GM13977 (cell line): Measurements from ENCODE around the gene SLC15A1.

Experiments
- DNase-seq: peaks from one replicate; pipeline ENCODE4 v3.0.0; 2012; ENCODE audit warnings: low spot score
- in situ Hi-C: fragments of 300-500 bp; cut with MboI; formaldehyde crosslinking; loops from one replicate; pipeline ENCODE4 v1.12.0; 2022; ENCODE audit warnings: low sequenced_read_pairs, low pct_unique_long_range_greater_than_20kb, mixed read lengths, inconsistent platforms; ENCODE audit not compliant: unreplicated experiment
- TF ChIP-seq, protein P1 (sequence below): IDR thresholded peaks from 2 replicates; pipeline ENCODE4 v1.5.1; 2012; ENCODE audit warnings: mild to moderate bottlenecking, control low read depth; ENCODE audit not compliant: insufficient read depth; ENCODE audit errors: extremely low read depth, missing control alignments

SLC15A1 gene, protein sequence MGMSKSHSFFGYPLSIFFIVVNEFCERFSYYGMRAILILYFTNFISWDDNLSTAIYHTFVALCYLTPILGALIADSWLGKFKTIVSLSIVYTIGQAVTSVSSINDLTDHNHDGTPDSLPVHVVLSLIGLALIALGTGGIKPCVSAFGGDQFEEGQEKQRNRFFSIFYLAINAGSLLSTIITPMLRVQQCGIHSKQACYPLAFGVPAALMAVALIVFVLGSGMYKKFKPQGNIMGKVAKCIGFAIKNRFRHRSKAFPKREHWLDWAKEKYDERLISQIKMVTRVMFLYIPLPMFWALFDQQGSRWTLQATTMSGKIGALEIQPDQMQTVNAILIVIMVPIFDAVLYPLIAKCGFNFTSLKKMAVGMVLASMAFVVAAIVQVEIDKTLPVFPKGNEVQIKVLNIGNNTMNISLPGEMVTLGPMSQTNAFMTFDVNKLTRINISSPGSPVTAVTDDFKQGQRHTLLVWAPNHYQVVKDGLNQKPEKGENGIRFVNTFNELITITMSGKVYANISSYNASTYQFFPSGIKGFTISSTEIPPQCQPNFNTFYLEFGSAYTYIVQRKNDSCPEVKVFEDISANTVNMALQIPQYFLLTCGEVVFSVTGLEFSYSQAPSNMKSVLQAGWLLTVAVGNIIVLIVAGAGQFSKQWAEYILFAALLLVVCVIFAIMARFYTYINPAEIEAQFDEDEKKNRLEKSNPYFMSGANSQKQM

DNA sequence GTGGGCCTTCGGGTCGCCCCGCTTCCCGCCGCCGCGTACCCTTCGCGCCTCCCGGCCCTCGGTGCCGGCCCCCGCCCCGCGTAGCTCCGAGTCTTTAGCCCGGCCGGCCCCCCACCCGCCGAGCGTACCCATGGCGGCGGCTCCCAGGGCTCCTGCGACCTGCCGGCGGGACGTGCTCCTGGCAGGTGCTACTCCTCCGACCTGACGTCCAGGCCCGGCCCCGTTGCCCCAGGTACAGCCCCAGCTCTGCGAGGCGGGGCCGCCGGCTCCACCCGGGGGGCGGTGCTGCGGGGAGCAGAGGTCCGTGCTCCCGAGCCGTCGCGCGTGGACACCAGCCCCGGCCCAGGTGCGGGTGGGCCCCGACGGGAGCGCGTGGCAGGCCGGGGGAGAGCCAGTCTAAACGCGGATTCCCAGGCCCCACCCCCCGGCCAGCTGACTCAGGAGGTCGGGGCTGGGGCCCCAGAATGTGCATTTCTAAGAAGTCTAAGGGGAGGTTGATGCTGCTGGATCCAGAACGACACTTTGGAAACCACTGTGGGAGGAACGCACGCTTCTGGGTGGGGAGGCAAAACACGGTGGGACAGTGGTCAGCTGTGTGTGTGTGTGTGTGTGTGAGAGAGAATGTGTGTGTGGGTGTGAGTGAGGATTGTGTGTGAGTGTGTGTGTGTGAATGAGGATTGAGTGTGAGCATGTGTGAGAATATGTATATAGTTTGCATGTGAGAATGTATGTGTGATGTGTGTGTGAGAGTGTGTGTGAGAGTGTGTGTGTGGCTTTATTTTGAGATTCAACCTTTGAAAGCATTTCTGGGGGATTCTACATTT is at the start of gene SLC15A1:
TSS of gene SLC15A1 (minus strand) at position 206 of the 824 bp plus-strand sequence. CDS start at position 132, 74 bp downstream.
- TF ChIP-seq, protein P1, sequence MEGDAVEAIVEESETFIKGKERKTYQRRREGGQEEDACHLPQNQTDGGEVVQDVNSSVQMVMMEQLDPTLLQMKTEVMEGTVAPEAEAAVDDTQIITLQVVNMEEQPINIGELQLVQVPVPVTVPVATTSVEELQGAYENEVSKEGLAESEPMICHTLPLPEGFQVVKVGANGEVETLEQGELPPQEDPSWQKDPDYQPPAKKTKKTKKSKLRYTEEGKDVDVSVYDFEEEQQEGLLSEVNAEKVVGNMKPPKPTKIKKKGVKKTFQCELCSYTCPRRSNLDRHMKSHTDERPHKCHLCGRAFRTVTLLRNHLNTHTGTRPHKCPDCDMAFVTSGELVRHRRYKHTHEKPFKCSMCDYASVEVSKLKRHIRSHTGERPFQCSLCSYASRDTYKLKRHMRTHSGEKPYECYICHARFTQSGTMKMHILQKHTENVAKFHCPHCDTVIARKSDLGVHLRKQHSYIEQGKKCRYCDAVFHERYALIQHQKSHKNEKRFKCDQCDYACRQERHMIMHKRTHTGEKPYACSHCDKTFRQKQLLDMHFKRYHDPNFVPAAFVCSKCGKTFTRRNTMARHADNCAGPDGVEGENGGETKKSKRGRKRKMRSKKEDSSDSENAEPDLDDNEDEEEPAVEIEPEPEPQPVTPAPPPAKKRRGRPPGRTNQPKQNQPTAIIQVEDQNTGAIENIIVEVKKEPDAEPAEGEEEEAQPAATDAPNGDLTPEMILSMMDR, result no peak
- in situ Hi-C loops, result no loop called here
- DNase-seq, result no peak

DNA sequence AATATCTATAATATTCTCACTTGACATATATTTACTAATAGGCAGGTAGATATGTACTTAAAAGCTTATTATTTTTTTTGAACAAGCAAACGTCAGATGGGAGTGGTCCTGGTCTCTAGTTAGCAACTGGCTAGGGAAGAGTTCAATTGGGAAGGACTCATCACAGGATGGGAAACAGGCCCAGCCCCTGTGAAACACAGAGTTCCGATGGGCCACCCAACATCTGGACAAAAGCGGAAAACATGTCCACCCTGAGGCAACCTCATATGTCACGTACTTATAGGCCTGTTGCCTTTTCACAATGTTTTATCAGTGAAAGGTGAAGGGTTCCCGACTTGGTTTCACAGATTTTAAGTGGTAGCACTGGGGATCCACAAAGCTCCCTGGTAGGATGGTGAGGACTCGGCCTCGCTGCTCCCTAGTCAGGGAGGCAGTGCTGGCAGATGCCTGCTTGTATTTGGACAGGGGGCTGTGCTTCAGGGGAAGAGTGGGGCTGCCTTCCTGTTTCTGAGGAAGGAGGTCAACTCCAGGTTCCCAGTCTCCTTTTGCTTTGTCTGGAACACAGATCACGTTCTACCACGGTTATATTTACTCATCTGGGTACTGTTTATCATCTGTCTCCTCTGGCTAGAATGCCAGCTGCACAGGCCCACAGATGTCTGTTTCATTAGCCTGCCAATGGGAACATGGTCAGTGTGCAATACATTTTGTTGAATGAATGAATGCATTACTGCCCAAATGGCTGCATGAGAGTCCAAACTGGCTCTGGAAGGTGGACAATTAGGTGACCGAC is 49.4 kb upstream of the SLC15A1 start:
- no peak for DNase-seq
- TF ChIP-seq, protein P1, result no peak
- in situ Hi-C loops, result no loop called here

DNA sequence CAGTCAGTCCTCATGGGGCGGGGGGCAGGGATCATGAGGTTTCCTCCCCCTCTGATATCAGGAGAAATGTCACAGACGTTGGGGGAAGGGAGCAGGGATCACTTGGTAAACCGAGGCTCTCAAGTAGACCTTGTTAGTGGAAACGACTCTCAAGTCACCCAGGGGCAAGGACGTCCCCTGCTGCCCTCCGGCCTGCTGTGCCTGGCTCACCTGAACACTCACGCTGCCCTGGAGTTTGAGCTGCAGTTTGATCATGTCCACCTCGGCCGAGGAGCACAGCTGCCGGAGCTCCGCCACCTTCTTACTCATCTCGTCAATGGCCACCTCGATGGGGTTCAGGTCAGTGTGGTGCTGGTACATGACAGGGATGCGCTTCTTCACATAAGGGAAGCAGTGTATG is 47.6 kb upstream of the SLC15A1 start:
- in situ Hi-C loops, result no loop called here
- DNase-seq, result no peak
- TF ChIP-seq, protein P1, result no peak

DNA sequence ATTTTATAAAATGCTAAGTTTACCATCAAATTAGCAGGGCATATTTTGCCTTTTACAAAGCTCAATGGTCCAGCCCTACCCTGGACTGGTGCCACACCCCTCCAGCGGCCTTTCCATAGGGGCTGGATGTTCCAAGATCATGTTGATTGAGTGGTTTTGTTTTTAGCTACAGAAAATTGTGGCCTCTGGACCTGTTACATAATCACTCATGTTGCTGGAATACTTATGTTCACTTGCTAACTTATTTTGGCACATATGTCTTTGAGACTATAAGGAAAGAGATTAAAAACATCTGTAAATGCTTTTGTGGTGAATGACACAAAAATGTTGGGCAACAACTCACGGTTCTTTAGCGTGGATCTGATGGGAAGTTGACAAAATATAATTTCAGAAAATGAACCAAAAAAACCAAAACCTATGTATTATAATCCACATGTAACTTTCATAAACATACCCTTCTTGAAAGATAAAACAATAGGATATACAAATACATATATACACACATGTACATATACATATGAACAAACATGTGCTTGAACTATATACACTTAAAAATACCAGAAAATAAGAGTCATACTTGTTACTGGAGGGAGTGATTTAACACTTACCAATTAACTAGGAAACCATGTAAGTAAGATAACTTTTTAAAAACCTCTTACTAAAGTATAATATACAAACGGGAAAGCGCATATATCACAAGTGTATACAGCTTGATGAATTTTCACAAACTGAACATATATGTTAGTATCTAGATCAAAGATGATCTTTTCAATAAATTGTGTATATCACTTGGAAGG is 46.6 kb upstream of the SLC15A1 start:
- in situ Hi-C loops, result no loop called here
- TF ChIP-seq, protein P1, result no peak
- DNase-seq, result no peak

DNA sequence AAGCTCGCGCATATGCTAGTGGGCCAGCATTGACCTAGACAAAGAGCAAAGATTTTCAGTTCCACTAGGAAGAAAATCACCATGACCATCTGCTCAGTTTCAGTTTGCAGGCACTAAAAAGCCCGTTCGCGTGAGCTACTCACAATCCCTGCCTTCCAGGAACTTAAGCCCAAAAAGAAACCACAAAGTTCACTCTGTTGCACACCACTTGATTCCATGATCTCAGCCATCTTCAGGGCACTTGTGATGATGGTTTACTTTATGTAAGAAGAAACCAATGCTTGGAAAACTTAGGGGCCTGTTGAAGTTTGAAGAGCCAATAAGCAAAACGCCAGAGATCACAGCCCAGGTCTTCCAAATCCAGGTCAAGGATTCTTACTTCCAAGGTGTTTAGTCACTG is 45.0 kb upstream of the SLC15A1 start:
- in situ Hi-C loops, result no loop called here
- TF ChIP-seq, protein P1, result no peak
- DNase-seq, result no peak
